AG09309 (cell line): ENCODE results near the gene PPP6R2.

Experiments
- DNase-seq: peaks from one replicate; pipeline ENCODE4 v3.0.0-alpha.2; 2010; ENCODE audit warnings: low read depth
- H3K4me3 ChIP-seq: 2 replicates; pipeline ENCODE4 v1.5.1; 2011; ENCODE audit warnings: mild to moderate bottlenecking, low read depth, low read length, moderate library complexity; ENCODE audit not compliant: control insufficient read depth
- CTCF ChIP-seq: IDR thresholded peaks from 2 replicates; pipeline ENCODE4 v1.5.1; 2011; ENCODE audit warnings: mild to moderate bottlenecking, low read depth, low read length, inconsistent platforms; ENCODE audit not compliant: insufficient read depth, control insufficient read depth; ENCODE audit errors: missing control alignments

PPP6R2 gene

DNA sequence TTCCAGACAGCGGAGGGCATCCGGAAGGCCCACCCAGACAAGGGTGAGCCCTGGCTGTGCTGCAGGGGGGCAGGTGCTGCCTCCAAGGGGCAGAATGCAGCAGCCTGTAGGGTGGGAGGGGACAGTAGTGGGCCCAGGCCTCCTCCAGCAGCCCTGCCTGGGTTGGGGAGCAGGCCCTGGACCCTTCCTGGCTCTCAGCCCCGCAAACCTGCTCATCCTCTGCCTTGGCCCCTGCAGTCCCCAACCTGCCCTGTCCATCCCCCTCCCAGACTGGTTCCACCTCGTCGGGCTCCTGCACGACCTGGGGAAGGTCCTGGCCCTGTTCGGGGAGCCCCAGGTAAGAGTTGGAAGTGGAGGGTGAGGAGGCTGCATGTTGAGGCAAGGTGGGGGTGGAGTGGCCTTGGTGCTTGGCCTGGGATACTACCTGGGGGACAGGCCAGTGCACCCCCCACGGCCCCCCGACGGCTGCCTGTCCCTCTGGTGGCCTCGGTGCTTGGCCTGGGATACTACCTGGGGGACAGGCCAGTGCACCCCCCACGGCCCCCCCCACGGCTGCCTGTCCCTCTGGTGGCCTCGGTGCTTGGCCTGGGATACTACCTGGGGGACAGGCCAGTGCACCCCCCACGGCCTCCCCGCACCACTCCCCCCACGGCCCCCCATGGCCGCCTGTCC is 145.0 kb downstream of the PPP6R2 start:
- TF ChIP-seq CTCF: no peak
- no peak overlapping the region for H3K4me3 ChIP-seq
- DNase-seq: no peak

- no peak for DNase-seq
- no peak for TF ChIP-seq CTCF
- no peak overlapping the region for H3K4me3 ChIP-seq
Measured at GRCh38 chr22:50488886-50489285, 145.8 kb downstream of the PPP6R2 start.

DNA sequence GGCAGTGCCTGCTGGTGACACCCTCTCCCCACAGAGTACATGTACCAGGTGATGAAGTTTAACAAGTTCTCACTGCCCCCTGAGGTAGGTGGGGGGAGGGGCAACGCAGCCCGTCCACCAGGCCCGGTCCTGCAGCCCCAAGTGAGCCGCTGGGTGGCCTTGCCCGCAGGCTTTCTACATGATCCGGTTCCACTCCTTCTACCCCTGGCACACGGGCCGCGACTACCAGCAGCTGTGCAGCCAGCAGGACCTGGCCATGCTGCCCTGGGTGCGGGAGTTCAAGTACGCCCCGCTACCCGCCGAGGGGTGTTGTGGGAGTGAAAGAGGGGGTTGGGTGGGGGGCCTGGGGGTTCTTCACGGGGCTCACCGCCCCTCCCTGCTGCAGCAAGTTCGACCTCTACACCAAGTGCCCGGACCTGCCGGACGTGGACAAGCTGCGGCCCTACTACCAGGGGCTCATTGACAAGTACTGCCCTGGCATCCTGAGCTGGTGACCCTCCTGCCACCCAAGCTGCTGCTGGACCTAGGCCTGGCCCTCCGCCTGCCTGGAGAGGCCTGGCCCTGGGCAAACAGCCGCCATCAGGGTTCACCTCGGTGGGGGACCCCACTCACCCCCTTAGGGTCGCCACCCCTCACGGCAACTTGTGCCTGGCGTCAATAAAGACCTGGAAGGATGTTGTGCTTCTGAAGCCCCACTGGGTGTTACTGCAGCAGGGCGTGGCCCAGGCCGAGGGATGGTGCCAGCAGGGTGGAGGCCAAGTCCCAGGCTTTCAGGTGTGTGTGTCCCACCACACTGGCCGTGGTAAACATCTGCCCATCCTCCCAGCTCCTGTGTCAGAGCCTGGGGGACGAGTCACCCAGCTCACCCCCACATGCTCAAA is 146.5 kb downstream of the PPP6R2 start:
- no peak overlapping the region for H3K4me3 ChIP-seq
- no peak for DNase-seq
- no peak for TF ChIP-seq CTCF

- no peak for DNase-seq
- H3K4me3 ChIP-seq: no peak overlapping the region
- no peak for TF ChIP-seq CTCF
Measured at GRCh38 chr22:50490531-50491308, 147.6 kb downstream of the PPP6R2 start.
